Uterus (tissue), 4 donors: ENCODE results near the gene HDAC8. TPM values are rescaled to one million over a fixed set of nuclear protein-coding genes. Genes with fewer than 3 reads are reported as not detected.

Experiments
- DNase-seq, 2 donors: peaks; one replicate each; pipeline ENCODE4 v3.0.0-alpha.2; 2019 to 2020
- H3K27ac ChIP-seq, 2 donors: fragments of 200-600 bp; sonication (generic); 1 replicate in 1 of 2; 2 replicates in 1 of 2; pipeline ENCODE4 v1.5.1; 2016 to 2018
- H3K27me3 ChIP-seq, 2 donors: fragments of 200-600 bp; sonication (generic); one replicate each; pipeline ENCODE4 v1.5.1; 2018 to 2019; ENCODE audit warnings: control low read depth in 1 of 2
- H3K36me3 ChIP-seq, 2 donors: fragments of 200-600 bp; sonication (generic); one replicate each; pipeline ENCODE4 v1.5.1; 2019; ENCODE audit warnings: control low read depth in 1 of 2
- H3K4me1 ChIP-seq, 2 donors: fragments of 200-600 bp; sonication (generic); one replicate each; pipeline ENCODE4 v1.5.1; 2018 to 2019; ENCODE audit warnings: control low read depth in 1 of 2
- H3K4me3 ChIP-seq, 2 donors: fragments of 200-600 bp; sonication (generic); 1 replicate in 1 of 2; 2 replicates in 1 of 2; pipeline ENCODE4 v1.5.1; 2018 to 2019; ENCODE audit warnings: mild to moderate bottlenecking in 1 of 2
- H3K9me3 ChIP-seq, 2 donors: fragments of 200-600 bp; sonication (generic); one replicate each; pipeline ENCODE4 v1.5.1; 2019; ENCODE audit warnings: control low read depth in 1 of 2
- CTCF ChIP-seq, 4 experiments: fragments of 200-600 bp in 2 of 4; fragments of 450-650 bp in 2 of 4; sonication (generic) in 2 of 4; IDR thresholded peaks; one replicate each; pipeline ENCODE4 v1.5.1; 2016 to 2019; ENCODE audit warnings: antibody characterized with exemption in 4 of 4, mild to moderate bottlenecking in 2 of 4, moderate library complexity in 1 of 4
- POLR2A ChIP-seq, 2 donors: fragments of 450-650 bp; IDR thresholded peaks; one replicate each; pipeline ENCODE4 v1.6.1; 2016; ENCODE audit warnings: antibody characterized with exemption in 2 of 2, mild to moderate bottlenecking in 1 of 2, moderate library complexity in 1 of 2
- intact Hi-C: fragments of 100-400 bp; cut with DNase I; formaldehyde crosslinking; loops from one replicate; pipeline ENCODE4 v1.15.1; 2023; ENCODE audit warnings: low total_unique reads
- total RNA-seq, 4 donors: library from RNA; depleted of rRNA in 3 of 4; stranded (reverse); fragments of >200 nt in 3 of 4; gene quantifications; one replicate each; pipeline versions ENCODE4 v1.1.0 to v1.2.4, GENCODE V29; 2014 to 2023
- donor health status: DM: yes; HTN: yes; CAD: no.

The HDAC8 gene
- total RNA-seq, 4 donors from 2014 or later = 16.2 to 138 (median 43.1) TPM

GRCh38 chrX:72347366-72347765 is 225.3 kb downstream of the HDAC8 start:
- Histone ChIP-seq H3K36me3 (no peaks in the 10 kb centered on the region), H3K27me3 (no peaks in the 10 kb centered on the region), H3K9me3 (no peaks in the 10 kb centered on the region), H3K4me3 (no peak overlapping the region), H3K4me1 (no peaks in the 10 kb centered on the region), H3K27ac (no peak overlapping the region)
- TF ChIP-seq POLR2A (IDR thresholded peaks at IDR 0.05) (no peak), CTCF (IDR thresholded peaks at IDR 0.05) (no peak)
- DNase-seq = no peak
- intact Hi-C loops = no loop called here

GRCh38 chrX:72346302-72346949 is 226.2 kb downstream of the HDAC8 start:
- Histone ChIP-seq H3K27me3 (no peaks in the 10 kb centered on the region), H3K4me1 (no peaks in the 10 kb centered on the region), H3K9me3 (no peaks in the 10 kb centered on the region), H3K36me3 (no peaks in the 10 kb centered on the region), H3K27ac (no peak overlapping the region), H3K4me3 (no peak overlapping the region)
- intact Hi-C loops = no loop called here
- TF ChIP-seq CTCF (IDR thresholded peaks at IDR 0.05) (no peak), POLR2A (IDR thresholded peaks at IDR 0.05) (no peak)
- no peak for DNase-seq

GRCh38 chrX:72340626-72341025 is 232.0 kb downstream of the HDAC8 start:
- Histone ChIP-seq H3K27me3 (peaks cover 0 to 5% of the 10 kb centered on the region in 2 donors), H3K36me3 (no peaks in the 10 kb centered on the region), H3K4me1 (no peaks in the 10 kb centered on the region), H3K4me3 (no peak overlapping the region), H3K27ac (no peak overlapping the region), H3K9me3 (no peaks in the 10 kb centered on the region)
- no peak for TF ChIP-seq POLR2A (IDR thresholded peaks at IDR 0.05)
- TF ChIP-seq CTCF (IDR thresholded peaks at IDR 0.05) = no peak
- no peak for DNase-seq
- intact Hi-C loops = no loop called here

DNA sequence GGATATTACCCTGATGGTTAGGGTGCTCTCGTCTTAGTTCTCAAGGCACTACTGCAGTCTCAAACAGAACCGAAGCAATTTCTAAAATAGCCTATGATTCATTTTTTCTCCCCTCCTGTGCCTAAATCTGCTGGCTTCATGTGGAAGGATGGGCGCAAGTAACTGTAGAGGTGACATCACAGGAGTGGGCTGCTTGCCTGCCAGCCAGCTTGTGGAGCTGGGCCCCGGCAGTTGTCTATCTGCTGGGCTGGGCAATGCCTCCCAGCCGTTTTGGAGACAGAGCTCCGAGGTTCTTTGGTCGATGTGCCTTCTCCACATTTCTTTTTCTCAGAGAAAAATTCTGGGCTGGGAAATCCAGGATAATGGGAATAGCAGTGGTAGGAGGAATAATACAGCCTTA is 232.6 kb downstream of the HDAC8 start:
- intact Hi-C loops = no loop called here
- no peak for DNase-seq
- H3K4me3 ChIP-seq = no peak overlapping the region
- peaks cover 0 to 5% of the 10 kb centered on the region in 2 donors for H3K27me3 ChIP-seq
- TF ChIP-seq POLR2A (IDR thresholded peaks at IDR 0.05) (no peak), CTCF (IDR thresholded peaks at IDR 0.05) (no peak)
- H3K36me3 ChIP-seq = no peaks in the 10 kb centered on the region
- H3K27ac ChIP-seq = no peak overlapping the region
- H3K4me1 ChIP-seq = no peaks in the 10 kb centered on the region
- no peaks in the 10 kb centered on the region for H3K9me3 ChIP-seq

GRCh38 chrX:72330131-72330530 is 242.5 kb downstream of the HDAC8 start:
- no peak for TF ChIP-seq CTCF (IDR thresholded peaks at IDR 0.05)
- TF ChIP-seq POLR2A (IDR thresholded peaks at IDR 0.05) = no peak
- intact Hi-C loops = no loop called here

More at GRCh38 chrX:72330131-72330530, 242.5 kb downstream of the HDAC8 start:
- no peak for DNase-seq
- H3K27me3 ChIP-seq = no peaks in the 10 kb centered on the region
- no peaks in the 10 kb centered on the region for H3K4me1 ChIP-seq
- H3K9me3 ChIP-seq = no peaks in the 10 kb centered on the region
- H3K36me3 ChIP-seq = no peaks in the 10 kb centered on the region
- H3K27ac ChIP-seq = no peak overlapping the region
- no peak overlapping the region for H3K4me3 ChIP-seq
